HCEC 1CT (cell line): ENCODE results near the gene CTU1.

Experiments
- DNase-seq: peaks from one replicate; pipeline ENCODE4 v3.0.0-alpha.2; 2017

The CTU1 gene

GRCh38 chr19:51131780-51132680 is 23.8 kb upstream of the CTU1 start:
- DNase-seq, result no peak

- no peak for DNase-seq
Measured at GRCh38 chr19:51129716-51130115, 21.5 kb upstream of the CTU1 start.

DNA sequence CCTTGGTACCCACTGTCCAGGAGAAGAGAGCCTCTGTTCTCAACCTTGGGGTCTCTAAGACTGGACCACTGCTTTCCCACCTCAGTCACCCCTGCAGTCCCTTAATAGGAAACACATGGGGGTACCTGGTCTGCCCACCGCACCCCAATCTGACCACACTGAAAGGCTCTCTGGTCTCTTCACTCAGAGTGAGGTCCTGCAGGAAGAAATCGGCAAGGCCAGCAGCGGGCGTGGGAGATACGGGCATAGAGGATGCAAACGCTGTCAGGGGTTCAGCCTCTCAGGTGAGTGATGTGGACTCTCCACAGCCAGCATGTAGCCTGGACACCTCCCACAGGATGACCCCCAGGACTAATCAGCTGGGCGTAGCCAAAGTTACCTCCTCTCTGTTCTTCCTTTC is 20.0 kb upstream of the CTU1 start:
- no peak for DNase-seq

DNA sequence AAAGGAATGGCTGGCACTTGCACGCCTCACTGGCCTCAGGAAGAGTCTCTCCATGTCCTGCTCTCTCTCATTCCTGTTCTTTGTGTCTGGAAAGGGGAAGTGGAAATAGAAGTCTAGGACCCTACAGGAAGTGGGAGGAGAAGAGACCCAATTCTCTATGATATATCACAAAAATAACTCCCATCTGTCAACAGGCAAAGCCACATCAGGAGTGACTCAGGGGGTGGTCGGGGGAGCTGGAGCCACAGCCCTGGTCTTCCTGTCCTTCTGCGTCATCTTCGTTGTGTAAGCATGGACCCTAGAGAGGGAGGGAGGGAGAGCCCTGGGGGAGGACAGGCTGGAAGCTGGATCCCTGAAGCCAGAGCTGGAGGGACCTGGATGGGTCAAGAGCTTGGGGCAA is 19.5 kb upstream of the CTU1 start:
- no peak for DNase-seq

- no peak for DNase-seq
Measured at GRCh38 chr19:51127032-51127431, 18.8 kb upstream of the CTU1 start.

- no peak for DNase-seq
Measured at GRCh38 chr19:51125421-51126075, 17.3 kb upstream of the CTU1 start.

- DNase-seq, result no peak
Measured at GRCh38 chr19:51124729-51125128, 16.5 kb upstream of the CTU1 start, which contains the start of gene SIGLEC9. SIGLEC9 (plus strand) TSS chr19:51124906; CDS start chr19:51124975, 69 bp downstream.

GRCh38 chr19:51124216-51124615 is 16.0 kb upstream of the CTU1 start:
- DNase-seq, result no peak

GRCh38 chr19:51123802-51124201 is 15.6 kb upstream of the CTU1 start:
- DNase-seq, result no peak

- DNase-seq, result no peak
Measured at GRCh38 chr19:51123381-51123800, 15.2 kb upstream of the CTU1 start.

DNA sequence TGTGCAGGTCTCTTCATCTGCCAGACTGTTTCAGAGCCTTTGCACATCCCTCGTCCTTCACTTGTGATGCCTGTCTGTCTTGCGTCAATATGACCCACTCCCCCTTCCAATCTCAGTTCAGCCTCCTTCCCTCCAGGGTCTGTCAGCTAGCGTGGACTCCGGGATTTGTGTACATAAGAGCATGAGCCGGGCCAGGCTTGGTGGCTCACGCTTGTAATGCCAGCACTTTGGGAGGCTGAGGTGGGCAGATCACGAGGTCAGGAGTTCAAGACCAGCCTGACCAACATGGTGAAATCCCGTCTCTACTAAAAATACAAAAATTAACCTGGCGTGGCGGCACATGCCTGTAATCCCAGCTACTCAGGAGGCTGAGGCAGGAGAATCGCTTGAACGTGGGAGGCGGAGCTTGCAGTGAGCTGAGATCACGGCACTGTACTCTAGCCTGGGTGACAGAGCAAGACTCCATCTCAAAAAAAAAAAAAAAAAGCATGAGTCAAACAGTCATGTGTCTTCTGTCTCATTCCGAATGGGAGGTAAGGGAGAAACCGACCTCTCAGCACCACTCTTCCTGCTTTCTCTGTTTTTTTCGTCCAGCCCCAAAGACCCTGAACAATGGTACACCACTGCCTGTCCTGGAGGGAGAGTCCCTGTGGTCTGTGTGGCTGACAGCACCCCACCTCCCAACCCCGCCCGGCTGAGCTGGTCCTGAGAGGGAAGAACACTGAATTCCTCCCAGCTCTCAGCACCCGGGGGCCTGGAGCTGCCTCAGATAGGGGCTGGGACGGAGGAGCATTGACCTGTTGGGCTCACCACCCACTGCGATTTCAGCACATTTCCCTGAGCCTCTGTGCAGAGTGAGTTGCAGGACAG is 14.1 kb upstream of the CTU1 start:
- no peak for DNase-seq

DNA sequence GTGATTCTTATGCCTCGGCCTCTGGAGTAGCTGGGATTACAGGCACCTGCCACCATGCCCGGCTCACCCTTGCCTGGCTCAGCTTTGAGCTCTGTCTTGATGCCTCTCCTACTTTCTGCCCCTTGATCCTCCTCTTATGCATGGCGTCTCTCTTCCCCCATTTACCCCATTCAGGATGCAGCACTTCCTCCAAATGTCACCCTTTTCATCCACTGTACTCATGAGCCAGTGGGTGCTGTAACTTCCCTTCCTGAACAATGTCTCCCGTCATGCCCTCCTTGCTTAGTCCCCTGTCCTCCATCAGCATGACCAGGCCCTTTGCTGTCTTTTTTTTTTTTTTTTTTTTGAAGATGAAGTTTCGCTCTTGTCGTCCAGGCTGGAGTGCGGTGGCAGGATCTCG is 13.0 kb upstream of the CTU1 start:
- DNase-seq, result no peak

- no peak for DNase-seq
Measured at GRCh38 chr19:51120160-51120559, 12.0 kb upstream of the CTU1 start.

DNA sequence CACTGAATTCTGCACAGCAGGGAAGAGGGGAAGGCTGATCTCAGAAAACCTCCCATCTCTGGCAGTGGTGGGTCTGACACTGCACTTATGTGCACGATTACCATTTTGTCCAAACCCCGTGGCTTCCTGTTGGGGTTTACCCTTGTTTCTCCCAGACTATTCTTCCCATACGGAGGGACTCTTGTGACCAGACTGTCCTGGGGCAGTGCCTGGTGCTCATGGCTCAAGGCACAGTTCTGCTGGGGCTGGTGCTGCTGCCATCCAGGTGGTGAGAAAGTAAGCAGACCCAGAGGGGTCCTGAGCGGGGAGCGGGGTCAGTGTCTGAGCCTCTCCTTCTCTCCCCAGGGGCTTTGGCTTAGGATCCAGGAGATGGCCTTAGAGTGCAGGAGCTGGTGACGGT is 11.4 kb upstream of the CTU1 start:
- no peak for DNase-seq

GRCh38 chr19:51119101-51119500 is 10.9 kb upstream of the CTU1 start:
- no peak for DNase-seq

DNA sequence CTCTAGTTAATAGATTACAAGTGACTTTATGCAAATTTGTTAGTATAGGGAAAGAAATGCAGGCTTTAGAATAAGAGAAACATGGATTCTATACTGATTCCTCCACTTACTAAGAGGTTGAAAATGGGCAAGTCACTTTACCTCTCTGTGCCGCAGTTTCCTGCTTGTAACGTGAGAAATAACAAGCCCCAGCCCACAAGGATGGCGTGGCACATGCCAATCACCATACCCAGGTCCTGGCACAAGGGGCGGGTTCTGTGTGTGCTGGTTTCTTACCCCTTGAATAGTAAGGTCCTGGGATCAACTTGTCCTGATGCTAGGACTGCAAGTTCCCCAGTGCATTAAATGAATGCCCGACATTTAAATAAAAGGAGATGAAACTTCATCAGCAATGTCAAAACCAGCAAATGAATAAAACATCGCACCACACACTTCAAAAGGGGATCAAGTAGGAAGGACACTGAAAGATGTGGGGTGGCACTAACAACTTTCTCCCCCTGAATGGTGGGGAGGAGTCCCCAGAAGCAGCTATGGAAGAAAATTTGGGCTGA is 8.6 kb upstream of the CTU1 start:
- no peak for DNase-seq

- DNase-seq, result no peak
Measured at GRCh38 chr19:51114087-51114729, 6.0 kb upstream of the CTU1 start.

- no peak for DNase-seq
Measured at GRCh38 chr19:51111606-51112005, 3.4 kb upstream of the CTU1 start.

GRCh38 chr19:51110666-51110971 is 2.4 kb upstream of the CTU1 start:
- no peak for DNase-seq

DNA sequence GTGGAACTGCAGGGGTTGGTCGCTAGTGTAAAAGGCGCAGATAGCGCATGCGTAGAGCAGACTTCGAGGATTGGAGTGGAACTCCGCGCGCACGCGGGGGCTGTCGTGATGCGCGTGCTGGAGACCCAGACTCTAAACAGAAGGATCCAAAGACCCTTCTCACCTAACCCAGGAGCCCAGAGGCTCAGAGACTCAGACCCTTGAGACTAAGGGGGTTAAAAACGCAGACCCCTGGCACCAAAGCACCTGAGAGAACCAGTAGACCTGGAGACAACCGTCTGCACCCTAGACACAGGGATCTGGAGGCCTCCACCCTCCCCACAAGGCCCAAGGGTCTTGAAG is 567 bp upstream of the CTU1 start:
- DNase-seq, result no peak

DNA sequence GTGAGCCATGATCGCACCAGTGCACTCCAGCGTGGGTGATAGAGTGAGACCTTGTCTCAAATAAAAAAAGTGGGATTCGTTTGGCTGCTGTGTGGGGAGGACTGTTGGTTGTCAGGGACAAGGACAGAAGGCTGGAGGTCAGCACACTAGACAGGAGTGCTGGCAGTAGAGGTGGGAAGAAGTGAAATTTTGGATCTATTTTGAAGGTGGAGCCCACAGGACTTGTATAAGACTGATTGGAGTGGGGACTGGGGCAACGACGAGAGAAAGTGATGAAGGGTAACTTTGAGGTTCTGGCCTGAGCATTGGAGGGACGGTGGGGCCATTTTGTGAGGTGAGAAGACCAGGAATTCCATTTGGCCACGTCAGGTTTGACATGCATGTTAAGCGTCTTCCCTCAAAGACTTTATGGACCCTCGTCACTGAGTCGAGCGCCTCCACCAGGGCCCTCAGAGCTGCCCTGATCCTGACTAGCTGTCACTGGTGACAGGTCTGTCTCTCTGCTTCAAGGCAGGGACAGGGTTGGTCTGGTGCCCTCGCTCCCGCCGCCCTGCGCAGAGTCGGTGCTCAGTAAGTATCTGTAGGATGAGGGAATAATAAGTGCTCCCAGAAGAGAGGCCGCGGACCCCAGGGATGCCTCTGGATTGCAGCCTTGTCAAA is 673 bp downstream of the CTU1 start:
- peak; percentile 2 for DNase-seq

GRCh38 chr19:51103926-51104341 is 4.3 kb downstream of the CTU1 start:
- DNase-seq, result no peak
